GM19025 (cell line): Measurements from ENCODE around the gene CDH4.
"Not testable (repeated sequence)": the region's sequence is repeated elsewhere in the genome, so short reads cannot be mapped to it uniquely, and the experiment has no call there.

ENCODE experiments used
- ATAC-seq: cut with Tn5 transposase; IDR thresholded peaks from one replicate; pipeline ENCODE4 v1.9.1; 2021; ENCODE audit warnings: mild to moderate bottlenecking, low read depth, moderate library complexity; ENCODE audit not compliant: unreplicated experiment

CDH4 gene

GRCh38 chr20:61932711-61933480 lies 680.8 kb downstream of the CDH4 start:
- no peak for ATAC-seq

GRCh38 chr20:61933481-61933950 lies 681.5 kb downstream of the CDH4 start:
- no peak for ATAC-seq

GRCh38 chr20:61933951-61934715 lies 682.1 kb downstream of the CDH4 start:
- no peak for ATAC-seq

- ATAC-seq, result no peak
Observed at GRCh38 chr20:61934716-61935530, 682.9 kb downstream of the CDH4 start.

GRCh38 chr20:61935926-61936700 lies 684.1 kb downstream of the CDH4 start:
- ATAC-seq, result no peak

GRCh38 chr20:61936701-61937131 lies 684.7 kb downstream of the CDH4 start:
- ATAC-seq, result no peak

- ATAC-seq, result no peak
Observed at GRCh38 chr20:61937146-61937962, 685.3 kb downstream of the CDH4 start.

GRCh38 chr20:61937963-61938838 lies 686.1 kb downstream of the CDH4 start:
- ATAC-seq, result no peak

GRCh38 chr20:61938839-61939690 lies 687.0 kb downstream of the CDH4 start:
- ATAC-seq, result no peak

- ATAC-seq, result no peak
Observed at GRCh38 chr20:61939691-61940360, 687.8 kb downstream of the CDH4 start.

GRCh38 chr20:61940491-61940890 lies 688.4 kb downstream of the CDH4 start:
- ATAC-seq, result no peak

GRCh38 chr20:61940976-61941720 lies 689.1 kb downstream of the CDH4 start:
- ATAC-seq, result no peak

- no peak for ATAC-seq
Observed at GRCh38 chr20:61941721-61942405, 689.8 kb downstream of the CDH4 start.

- ATAC-seq, result no peak
Observed at GRCh38 chr20:61942526-61942925, 690.5 kb downstream of the CDH4 start.

- ATAC-seq, result not testable (repeated sequence)
Observed at GRCh38 chr20:61944967-61945366, 692.9 kb downstream of the CDH4 start.

GRCh38 chr20:61945495-61945894 lies 693.4 kb downstream of the CDH4 start:
- ATAC-seq, result not testable (repeated sequence)
